Stimulated activated CD4-positive, alpha-beta T cell treated with anti-CD3 and anti-CD28 coated beads, Interleukin-4, amount 100 ng/mL, for 1 hour (primary cell): ENCODE measurements around the gene HBM.
"Not testable (repeated sequence)": the region's sequence is repeated elsewhere in the genome, so short reads cannot be mapped to it uniquely, and the experiment has no call there.

Source experiments
- DNase-seq: peaks from one replicate; pipeline ENCODE4 v3.0.0-alpha.2; 2020

The HBM gene

DNA sequence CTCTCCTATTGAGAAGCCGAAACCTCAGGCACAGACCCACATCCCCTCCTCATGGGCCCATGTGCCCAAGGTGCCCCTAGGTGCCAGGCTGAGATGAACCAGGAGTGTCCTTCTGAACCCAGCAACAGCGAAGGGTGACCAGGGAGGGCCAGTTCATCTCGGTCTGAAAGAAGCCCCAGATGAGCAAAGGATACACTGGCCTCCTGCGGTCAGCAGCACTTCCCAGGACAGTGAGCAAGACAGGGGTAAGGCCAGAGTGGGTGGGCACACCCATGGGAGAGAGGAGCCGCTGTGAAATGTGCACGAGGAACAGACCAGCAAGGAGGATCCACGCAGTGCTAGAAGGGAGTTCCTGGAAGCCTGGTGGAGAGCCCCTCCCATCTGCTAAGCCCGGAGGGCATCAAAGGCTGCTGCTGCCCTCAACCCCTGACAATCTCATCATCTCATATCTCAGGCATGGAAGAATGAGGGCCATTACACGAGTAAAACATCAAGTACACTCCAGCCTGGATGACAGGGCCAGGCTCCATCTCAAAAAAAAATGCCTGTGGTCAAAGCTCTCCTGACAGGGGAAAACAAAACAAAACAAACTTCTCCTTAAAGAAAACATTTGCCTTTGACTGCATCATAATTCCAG, 16.6 kb upstream of the HBM start:
- DNase-seq = no peak

DNA sequence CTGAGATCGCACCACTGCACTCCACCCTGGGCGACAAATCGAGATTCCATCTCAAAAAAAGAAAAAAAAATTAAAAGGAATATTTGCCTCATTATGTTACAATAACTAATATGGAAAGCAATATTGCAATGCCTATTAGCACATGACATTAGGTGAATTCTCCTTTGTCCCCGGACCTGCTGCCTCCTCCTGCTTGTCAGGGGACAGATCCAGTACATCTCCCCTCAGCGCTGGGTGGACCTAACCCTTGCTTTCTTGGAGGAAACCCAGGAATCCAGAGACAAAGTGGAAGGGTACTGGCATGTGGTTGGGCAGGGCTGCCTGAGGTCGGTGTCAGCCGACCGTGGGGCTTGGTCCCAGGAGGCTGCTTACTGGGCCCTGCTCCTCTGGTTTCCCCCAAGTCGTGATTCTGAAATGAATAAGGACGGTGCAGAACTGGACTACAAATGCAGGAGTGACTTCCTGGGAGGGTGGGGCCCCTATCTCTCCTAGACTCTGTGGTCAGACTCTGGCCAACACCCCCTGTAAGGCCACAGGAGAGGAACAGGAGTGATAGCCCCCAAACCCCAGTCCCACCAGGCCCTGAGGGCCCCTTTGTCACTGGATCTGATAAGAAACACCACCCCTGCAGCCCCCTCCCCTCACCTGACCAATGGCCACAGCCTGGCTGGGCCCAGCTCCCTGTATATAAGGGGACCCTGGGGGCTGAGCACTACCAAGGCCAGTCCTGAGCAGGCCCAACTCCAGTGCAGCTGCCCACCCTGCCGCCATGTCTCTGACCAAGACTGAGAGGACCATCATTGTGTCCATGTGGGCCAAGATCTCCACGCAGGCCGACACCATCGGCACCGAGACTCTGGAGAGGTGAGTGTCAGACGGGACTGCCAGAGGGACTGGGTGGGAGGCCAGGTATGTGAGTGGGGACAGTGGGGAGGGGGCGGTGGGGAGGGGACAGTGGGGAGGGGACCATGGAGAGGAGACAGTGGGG, 13.3 kb upstream of the HBM start, which contains the start of gene HBZ:
Gene HBZ, plus strand, starts transcription at position 504 of the 988 bp plus-strand sequence. Its CDS starts 266 bp downstream, at position 770.
- DNase-seq = no peak

DNA sequence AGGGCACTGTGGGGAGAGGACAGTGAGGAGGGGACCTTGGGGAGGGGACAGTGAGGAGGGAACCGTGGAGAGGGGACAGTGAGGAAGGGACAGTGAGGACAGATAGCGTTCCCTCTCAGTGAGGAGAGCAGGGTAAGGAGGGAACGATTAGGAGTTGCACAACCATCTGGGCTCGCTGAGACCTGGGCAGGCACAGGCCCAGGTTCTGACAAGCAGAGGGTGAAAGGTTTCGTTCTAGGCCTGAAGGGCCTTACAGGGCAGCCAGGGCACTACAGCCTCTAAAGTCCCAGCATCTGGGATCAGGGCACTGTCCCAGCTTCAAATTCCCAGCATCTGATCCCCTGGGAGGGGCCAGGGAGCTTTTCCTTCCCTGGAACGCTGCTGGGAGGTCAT, 12.7 kb upstream of the HBM start:
- DNase-seq = not testable (repeated sequence)

DNA sequence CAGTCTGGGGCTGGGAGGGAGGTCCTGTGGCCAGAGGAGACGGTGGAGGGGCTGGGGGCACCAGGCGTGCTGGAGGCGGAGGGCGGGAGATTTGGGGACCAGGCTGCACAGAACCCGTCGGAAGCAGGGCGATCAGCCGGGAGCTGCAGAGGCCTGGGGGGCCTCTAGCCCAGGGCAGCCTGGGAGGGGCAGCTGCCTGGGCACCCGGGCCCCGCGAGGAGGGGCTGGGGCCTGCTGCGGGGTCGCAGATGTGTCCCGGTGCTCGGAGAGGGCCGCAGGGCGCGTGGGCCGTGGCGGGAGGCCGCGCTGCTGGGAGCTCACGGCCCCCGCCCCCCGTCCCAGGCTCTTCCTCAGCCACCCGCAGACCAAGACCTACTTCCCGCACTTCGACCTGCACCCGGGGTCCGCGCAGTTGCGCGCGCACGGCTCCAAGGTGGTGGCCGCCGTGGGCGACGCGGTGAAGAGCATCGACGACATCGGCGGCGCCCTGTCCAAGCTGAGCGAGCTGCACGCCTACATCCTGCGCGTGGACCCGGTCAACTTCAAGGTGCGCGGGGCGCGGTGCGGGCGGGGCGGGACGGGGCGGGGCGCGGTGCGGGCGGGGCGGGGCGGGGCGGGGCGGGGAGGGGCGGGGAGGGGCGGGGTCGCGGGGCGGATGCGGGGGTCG, 12.1 kb upstream of the HBM start:
- not testable (repeated sequence) for DNase-seq

DNA sequence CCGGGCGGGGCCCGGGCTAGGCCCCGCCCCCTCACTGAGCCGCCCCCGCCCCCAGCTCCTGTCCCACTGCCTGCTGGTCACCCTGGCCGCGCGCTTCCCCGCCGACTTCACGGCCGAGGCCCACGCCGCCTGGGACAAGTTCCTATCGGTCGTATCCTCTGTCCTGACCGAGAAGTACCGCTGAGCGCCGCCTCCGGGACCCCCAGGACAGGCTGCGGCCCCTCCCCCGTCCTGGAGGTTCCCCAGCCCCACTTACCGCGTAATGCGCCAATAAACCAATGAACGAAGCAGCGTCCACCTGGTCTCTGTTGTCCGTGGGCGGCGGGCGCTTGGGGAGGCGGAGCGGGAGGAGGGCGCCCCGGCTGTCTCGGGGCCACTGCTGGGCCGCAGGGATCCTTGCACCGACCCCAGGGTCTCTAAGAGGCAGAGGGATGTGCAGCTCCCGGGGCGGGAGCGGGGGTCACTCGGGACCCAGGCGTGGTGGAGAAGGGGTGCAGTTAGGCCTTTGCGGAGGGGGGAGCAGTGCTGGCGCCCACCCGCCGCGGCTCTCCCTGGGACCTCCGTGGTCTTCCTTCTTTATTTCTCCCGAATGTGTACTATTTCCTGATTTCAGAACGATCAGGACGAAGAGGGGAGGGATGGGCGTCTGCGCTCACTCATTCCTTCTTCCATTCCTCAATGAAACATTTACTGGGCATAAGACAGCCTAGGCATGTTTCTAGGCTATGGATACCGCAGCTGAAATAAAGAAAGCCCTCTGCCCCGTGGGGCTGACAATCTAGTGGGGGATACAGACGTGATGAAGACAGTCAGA, 11.4 kb upstream of the HBM start:
- peak; percentile 17 for DNase-seq

DNA sequence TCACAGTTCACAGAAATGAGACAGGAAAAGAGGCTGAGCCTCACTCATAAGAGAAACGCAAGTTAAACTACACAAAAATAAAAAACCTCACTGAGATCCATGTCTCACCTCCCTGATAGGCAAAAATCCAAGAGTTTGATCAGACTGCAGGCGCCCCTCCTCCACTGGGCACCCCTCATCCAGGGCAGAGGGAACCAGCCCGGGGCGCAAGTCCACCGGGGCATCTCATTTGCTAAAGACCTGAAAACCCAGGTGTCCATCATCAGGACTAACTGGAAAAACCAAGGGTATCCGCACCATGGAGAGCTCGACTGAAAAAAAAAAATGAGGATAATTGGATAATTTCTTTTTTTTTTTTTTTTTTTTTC, 10.8 kb upstream of the HBM start:
- DNase-seq = no peak

DNA sequence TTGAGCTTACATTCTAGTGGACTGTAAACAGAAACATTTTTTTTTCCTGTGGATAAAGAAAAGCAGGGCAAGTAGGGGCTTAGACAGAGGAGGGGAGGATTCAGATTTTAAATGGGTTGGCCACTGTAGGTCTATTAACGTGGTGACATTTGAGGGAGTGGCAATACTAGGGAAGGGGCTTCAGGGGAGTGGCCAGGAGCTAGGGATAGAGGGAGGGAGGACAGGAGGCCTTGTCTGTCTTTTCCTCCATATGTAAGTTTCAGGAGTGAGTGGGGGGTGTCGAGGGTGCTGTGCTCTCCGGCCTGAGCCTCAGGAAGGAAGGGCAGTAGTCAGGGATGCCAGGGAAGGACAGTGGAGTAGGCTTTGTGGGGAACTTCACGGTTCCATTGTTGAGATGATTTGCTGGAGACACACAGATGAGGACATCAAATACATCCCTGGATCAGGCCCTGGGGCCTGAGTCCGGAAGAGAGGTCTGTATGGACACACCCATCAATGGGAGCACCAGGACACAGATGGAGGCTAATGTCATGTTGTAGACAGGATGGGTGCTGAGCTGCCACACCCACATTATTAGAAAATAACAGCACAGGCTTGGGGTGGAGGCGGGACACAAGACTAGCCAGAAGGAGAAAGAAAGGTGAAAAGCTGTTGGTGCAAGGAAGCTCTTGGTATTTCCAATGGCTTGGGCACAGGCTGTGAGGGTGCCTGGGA, 6.5 kb upstream of the HBM start:
- DNase-seq = no peak

DNA sequence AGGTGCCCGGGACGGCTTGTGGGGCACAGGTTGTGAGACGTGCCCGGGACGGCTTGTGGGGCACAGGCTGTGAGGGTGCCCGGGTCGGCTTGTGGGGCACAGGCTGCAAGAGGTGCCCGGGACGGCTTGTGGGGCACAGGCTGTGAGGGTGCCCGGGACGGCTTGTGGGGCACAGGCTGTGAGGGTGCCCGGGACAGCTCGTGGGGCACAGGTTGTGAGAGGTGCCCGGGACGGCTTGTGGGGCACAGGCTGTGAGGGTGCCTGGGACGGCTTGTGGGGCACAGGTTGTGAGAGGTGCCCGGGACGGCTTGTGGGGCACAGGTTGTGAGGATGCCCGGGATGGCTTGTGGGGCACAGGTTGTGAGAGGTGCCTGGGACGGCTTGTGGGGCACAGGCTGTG, 5.5 kb upstream of the HBM start:
- not testable (repeated sequence) for DNase-seq

DNA sequence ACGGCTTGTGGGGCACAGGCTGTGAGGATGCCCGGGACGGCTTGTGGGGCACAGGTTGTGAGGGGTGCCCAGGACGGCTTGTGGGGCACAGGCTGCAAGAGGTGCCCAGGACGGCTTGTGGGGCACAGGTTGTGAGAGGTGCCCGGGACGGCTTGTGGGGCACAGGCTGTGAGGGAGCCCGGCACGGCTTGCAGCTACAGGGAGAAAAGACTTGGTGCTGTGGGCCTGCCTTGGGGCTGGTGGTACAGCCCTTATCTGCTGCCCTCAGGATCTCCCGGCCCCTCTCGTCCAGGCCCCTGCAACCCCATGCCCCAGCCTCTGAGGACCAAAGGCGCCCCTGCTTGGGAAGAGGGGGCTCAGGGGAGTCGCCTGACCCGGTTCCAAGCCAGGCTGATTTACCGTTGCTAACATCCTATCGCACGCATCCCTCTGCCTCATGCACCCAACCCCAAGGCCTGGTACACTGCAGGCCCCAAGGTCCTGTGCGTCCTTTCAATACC, 5.0 kb upstream of the HBM start:
- DNase-seq = no peak

DNA sequence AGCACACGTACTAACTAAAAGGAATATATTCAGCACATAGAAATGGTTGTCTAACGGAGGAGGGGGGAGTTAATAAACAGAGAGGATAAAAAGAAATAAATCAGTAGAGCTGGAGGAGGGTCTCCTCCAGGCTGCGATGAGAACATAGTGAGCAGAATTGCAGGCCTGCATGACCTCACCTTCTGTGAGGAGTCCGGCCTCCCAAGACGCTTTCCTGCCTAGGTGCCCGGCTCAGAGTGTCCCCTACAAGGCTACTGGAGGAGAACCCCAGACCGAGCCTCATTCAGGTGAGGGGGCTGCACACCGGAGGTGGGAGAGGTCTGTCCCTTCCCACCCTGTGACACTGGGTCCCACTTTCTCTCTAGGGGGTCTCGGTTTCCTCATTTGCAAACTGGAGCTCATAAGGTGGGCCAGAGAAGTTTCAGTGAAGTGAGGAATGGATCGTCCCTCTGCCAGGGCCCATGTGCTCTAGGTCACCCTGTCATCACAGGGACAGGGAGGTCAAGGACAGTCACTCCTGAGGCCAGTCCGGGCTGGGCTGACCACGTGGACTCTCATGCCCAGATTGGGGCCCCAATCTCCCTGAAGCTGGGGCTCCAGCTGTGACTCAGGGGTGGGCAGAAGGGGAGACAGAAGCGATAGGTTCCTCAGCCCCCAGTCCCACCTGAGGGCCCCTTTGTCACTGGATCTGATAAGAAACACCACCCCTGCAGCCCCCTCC, 3.3 kb upstream of the HBM start:
- no peak for DNase-seq

DNA sequence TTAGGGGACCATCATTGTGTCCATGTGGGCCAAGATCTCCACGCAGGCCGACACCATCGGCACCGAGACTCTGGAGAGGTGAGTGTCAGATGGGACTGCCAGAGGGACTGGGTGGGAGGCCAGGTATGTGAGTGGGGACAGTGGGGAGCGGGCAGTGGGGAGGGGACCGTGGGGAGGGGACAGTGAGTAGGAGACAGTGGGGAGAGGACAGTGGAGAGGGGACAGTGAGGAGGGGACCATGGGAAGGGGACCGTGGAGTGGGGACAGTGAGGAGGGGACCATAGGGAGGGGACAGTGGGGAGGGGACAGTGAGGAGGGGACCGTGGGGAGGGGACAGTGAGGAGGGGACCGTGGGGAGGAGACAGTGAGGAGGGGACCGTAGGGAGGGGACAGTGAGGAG, 2.6 kb upstream of the HBM start:
- not testable (repeated sequence) for DNase-seq

DNA sequence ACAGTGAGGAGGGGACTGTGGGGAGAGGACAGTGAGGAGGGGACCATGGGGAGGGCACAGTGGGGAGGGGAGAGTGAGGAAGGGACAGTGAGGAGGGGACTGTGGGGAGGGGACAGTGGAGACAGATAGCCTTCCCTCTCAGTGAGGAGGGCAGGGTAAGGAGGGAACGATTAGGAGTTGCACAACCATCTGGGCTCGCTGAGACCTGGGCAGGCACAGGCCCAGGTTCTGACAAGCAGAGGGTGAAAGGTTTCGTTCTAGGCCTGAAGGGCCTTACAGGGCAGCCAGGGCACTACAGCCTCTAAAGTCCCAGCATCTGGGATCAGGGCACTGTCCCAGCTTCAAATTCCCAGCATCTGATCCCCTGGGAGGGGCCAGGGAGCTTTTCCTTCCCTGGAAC, 2.1 kb upstream of the HBM start:
- DNase-seq = not testable (repeated sequence)

DNA sequence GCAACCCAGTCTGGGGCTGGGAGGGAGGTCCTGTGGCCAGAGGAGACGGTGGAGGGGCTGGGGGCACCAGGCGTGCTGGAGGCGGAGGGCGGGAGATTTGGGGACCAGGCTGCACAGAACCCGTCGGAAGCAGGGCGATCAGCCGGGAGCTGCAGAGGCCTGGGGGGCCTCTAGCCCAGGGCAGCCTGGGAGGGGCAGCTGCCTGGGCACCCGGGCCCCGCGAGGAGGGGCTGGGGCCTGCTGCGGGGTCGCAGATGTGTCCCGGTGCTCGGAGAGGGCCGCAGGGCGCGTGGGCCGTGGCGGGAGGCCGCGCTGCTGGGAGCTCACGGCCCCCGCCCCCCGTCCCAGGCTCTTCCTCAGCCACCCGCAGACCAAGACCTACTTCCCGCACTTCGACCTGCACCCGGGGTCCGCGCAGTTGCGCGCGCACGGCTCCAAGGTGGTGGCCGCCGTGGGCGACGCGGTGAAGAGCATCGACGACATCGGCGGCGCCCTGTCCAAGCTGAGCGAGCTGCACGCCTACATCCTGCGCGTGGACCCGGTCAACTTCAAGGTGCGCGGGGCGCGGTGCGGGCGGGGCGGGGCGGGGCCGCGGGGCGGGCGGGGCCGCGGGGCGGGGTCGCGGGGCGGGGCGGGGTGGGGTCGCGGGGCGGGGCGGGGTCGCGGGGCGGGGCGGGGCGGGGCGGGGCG, 1.5 kb upstream of the HBM start:
- not testable (repeated sequence) for DNase-seq

DNA sequence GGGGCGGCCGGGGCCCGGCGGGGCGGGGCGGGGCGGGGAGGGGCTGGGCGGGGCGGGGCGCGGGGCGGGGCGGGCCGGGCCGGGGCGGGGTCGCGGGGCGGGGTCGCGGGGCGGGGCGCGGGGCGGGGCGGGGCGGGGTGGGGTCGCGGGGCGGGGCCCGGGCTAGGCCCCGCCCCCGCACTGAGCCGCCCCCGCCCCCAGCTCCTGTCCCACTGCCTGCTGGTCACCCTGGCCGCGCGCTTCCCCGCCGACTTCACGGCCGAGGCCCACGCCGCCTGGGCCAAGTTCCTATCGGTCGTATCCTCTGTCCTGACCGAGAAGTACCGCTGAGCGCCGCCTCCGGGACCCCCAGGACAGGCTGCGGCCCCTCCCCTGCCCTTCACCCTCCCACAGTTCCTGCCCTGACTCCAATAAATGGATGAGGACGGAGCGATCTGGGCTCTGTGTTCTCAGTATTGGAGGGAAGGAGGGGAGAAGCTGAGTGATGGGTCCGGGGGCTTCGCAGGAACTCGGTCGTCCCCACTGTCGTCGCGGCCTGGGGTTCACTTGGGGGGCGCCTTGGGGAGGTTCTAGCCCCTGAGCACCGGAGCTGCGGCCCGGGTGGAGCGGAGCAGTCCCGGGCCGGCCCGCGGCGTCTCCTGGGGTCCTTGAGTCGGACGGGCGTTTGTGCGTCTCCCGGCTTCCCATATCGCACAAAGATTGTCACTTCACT, 795 bp upstream of the HBM start:
- DNase-seq = no peak

DNA sequence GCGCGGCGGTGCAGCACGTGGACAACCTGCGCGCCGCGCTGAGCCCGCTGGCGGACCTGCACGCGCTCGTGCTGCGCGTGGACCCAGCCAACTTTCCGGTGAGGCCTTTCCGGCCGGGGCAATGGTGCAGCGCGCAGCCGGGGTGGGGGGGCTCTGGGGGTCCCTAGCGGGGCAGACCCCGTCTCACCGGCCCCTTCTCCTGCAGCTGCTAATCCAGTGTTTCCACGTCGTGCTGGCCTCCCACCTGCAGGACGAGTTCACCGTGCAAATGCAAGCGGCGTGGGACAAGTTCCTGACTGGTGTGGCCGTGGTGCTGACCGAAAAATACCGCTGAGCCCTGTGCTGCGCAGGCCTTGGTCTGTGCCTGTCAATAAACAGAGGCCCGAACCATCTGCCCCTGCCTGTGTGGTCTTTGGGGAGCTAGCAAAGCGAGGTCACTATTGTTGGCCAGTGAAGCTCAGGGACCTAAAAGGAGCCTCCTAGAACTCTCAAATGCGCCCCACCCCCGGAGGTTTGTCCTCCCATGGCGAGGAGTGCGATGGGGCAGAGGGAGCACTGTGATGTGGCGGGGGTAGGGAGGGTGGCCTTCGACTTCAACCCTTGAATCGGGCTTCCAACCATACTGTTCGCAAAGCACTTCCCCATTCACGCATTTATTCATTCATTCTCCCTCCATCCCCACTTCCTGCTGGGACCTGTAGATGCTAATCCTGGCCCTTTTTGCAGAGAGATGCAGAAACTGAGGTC, 770 bp downstream of the HBM start:
- peak; percentile 16 for DNase-seq

DNA sequence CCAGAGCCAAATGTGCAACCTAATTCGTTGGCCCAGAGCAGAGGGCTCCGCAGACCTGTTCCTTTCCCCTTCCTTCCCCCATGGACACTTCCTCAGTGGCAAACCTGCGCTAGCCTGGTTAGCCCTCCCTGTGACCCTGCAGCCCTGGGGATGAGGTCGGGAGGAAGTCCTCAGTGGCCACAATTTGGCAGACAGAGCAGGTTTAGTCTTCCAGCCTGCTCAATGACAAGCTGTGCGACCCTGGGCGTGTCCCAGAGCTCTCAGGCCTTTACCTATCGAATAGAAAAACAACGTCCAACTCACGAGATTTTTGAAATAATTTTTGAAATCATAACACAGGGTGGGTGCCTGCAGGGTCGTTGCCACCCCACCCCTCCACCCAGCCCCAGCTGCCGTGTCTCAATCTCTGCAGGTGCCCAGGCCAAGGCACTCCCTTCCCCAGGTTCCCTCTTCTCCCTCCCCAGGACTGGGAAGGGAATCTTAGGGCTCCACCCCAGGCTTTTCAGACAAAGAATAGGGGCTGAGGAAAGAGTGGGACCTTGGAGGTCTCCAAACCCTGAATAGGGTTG, 1.4 kb downstream of the HBM start:
- no peak for DNase-seq

DNA sequence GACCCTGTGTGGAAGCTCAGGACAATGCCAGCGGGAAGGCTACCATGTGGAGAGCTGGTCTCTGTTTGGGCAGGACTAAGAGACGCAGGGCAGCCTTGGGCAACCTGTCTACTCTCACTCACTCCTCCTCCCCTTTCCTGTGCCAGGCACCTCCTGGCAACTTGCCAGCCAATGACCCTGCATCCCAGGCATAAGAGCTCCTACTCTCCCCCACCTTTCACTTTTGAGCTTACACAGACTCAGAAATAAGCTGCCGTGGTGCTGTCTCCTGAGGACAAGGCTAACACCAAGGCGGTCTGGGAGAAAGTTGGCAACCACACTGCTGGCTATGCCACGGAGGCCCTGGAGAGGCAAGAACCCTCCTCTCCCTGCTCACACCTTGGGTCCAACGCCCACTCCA, 2.6 kb downstream of the HBM start:
- no peak for DNase-seq

DNA sequence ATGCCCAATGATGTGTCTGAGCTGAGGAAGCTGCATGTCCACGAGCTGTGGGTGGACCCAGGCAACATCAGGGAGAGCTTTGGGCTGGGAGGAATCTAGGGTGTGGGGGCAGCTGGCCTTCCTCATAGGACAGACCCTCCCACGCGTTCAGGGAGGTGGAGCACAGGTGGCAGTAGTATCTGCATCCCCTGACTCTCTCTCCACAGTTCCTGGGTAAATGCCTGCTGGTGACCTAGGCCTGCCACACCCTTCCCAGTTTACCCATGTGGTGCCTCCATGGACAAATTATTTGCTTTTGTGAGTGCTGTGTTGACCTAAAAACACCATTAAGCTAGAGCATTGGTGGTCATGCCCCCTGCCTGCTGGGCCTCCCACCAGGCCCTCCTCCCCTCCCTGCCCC, 3.2 kb downstream of the HBM start:
- no peak for DNase-seq

DNA sequence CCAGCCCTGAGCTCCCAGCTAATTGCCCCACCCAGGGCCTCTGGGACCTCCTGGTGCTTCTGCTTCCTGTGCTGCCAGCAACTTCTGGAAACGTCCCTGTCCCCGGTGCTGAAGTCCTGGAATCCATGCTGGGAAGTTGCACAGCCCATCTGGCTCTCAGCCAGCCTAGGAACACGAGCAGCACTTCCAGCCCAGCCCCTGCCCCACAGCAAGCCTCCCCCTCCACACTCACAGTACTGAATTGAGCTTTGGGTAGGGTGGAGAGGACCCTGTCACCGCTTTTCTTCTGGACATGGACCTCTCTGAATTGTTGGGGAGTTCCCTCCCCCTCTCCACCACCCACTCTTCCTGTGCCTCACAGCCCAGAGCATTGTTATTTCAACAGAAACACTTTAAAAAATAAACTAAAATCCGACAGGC, 4.3 kb downstream of the HBM start:
- not testable (repeated sequence) for DNase-seq
